A204.1 (cell line): ENCODE data around the gene CAMTA1.

ENCODE experiments used
- FAIRE-seq: peaks from 2 replicates; lab custom pipeline; 2012; peaks lifted over from hg19 to GRCh38; lab: Jason Lieb, UNC

The CAMTA1 gene

GRCh38 chr1:7560601-7561181 is 775.4 kb downstream of the CAMTA1 start:
- FAIRE-seq, result no peak

DNA sequence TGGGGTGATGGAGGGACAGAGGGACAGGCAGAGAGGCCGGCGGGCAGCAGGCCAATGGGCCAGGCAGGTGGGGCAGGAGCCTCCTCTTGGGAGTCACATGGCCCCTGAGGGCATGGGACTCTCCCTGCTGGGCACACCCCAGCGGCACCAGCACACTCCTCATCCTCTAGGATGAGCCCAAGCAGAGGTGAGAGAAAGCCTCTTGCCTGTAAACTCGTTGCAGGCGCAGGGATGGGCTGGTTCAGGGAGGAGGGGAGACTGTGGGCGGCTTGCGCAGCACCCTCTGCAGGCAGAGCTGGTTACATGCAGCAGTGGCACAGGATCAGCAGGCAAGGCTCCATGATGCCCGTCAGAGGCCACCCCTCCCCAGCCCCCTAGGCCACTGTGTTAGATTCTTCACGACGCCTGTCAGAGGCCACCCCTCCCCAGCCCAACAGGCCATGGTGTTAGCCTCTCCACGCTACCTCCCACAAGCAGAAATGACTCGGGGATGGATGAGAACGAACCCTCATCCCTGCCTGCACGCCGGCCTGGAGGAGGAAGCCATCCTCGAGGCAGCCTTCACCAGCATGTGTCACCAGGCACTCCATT is 776.2 kb downstream of the CAMTA1 start:
- FAIRE-seq, result no peak

- no peak for FAIRE-seq
These were observed 776.9 kb downstream of the CAMTA1 start for GRCh38 chr1:7561936-7562728.

DNA sequence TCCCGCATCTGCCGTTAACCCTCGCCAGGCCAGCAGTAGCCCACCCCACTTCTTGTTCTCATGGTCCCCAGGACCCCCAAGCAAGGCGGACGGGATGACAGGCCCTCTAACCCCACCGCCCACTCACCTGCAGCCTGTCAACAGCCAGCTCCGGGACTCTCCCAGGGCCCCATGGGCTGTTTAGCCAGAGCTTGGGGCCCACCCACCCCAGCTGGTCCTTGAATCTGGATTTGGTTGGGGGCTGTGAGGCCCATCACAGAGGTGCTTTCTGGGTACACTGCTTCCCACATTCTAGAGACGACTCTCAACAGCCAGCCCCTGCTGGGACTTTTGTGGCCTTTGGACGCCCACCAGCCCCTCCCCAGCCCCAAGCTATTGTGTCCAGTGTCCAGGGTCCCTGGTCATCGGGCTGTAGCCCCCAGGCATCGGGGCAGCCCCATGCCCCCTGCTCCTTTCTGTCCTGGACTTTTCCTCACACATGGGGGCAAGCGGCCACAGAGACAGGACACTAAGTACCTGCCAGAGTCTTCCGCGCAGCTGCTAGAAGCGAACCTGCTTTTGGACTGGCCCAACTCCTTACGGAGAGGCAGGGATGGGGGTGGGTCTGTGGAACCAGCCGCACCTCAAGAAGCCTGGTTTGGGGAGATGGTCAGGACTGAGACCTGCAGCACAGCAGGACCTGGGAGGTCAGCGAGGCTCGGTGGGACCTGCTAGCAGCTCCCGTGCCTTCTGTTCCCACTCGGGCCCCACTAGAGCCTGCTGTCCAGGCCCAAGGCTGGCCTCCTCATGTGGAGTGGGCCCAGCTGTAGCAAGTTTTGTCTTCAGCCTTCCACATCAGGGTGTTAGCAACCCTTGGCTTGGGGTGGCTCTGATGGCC is 777.7 kb downstream of the CAMTA1 start:
- no peak for FAIRE-seq

DNA sequence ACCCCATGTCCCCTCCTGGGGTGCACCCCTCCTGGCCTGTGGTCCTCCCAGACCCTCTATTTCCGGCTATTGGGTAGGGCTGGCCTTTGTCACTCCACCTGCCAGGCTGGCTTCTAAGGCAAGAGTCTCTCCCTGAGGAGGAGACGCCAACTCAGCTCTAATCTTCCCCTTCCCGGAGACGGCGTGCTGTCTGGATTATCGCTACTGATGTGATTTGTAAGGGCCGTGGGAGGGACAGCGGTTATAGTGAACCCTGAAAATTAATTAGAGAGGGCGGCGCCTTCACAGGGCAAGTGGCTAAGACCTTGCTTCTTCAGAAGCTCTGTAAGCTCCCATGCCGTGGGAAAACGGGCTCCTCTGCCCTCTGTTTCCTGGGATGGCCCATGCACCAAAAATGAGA is 778.9 kb downstream of the CAMTA1 start:
- FAIRE-seq, result no peak

- no peak for FAIRE-seq
These were observed 780.0 kb downstream of the CAMTA1 start for GRCh38 chr1:7565099-7565750.

DNA sequence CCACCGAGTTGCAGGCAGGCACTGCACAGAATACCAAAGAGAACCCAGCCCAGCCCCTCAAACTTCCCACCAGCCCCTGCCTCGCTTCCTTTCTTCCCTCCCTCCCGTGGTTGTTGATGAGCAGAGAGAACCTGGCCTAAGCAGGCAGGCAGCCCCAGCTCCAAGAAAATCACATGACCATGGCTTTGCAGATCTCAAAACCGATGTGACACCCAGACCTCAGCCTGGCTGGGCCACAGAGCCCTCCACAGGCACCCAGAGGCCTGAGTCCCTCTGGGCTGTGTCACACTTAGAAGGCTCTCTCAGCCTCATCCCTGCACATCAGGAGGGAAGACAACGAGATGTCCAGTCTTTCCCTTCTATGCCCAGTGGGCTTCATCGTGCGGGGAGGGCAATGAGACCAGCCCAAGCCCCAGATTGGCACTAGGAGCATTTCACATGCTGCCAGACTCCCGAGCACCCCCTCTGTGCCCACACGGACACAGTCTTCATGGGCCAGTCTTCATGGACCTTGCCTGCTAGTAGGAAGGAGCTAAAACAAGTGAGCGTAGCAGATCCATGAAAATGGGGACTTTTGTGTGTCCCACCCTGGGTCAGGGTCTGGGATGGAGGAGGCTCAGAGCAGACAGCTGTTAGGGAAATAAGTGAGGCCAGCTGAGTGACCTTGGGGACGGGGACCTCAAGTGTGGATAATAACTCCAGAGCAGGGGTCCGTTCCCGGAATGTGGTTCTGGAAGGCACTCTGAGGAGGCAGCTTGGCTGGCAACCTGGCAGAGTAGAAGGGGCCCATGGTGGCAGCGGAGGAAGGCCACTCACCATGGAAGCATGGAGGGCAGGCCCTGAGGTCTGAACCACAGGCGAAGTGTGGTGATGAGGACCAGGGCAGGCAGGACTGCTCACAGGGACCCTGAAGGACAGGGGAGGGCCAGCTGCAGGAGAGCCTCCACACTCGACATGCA is 781.4 kb downstream of the CAMTA1 start:
- no peak for FAIRE-seq

GRCh38 chr1:7567376-7567775 is 782.1 kb downstream of the CAMTA1 start:
- no peak for FAIRE-seq

GRCh38 chr1:7568053-7568452 is 782.8 kb downstream of the CAMTA1 start:
- no peak for FAIRE-seq

GRCh38 chr1:7568901-7569524 is 783.8 kb downstream of the CAMTA1 start:
- no peak for FAIRE-seq

DNA sequence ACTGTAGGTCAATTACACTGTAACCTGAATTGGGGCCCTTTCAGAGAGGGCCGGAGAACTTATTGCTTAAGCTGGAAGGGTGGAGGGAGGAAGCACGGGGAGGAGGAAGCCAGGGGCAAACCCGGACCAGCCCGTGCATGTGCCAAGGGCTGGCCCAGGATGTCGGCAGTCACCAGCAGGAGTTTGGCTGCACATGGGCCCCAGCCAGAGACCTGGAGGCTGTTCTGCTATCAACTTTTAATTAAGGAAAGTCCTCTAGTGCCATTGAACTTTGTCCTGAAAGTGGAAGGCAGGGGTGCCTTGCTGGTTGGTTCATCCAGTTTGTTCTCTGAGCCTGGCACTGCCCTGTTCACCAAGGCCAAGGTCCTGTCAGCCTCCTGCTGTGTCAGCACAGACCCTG is 785.1 kb downstream of the CAMTA1 start:
- FAIRE-seq, result no peak

GRCh38 chr1:7572654-7573152 is 787.4 kb downstream of the CAMTA1 start:
- no peak for FAIRE-seq

DNA sequence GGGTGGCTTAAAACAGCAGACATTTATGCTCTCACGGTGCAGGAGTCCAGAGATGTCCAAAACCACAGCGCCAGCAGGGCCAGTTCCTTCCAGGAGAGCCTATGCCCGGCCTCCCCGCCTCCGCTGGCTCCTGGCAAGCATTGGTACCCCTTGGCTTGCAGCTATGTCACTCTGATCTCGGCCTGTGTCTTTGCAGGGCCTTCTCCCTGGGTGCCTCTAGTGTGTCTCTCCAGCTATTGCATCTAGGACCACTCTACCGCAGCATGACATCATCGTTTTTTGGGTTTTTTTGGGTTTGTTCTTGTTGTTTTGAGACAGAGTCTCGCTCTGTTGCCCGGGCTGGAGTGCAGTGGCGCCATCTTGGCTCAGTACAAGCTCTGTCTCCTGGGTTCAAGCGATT is 788.2 kb downstream of the CAMTA1 start:
- FAIRE-seq, result no peak

DNA sequence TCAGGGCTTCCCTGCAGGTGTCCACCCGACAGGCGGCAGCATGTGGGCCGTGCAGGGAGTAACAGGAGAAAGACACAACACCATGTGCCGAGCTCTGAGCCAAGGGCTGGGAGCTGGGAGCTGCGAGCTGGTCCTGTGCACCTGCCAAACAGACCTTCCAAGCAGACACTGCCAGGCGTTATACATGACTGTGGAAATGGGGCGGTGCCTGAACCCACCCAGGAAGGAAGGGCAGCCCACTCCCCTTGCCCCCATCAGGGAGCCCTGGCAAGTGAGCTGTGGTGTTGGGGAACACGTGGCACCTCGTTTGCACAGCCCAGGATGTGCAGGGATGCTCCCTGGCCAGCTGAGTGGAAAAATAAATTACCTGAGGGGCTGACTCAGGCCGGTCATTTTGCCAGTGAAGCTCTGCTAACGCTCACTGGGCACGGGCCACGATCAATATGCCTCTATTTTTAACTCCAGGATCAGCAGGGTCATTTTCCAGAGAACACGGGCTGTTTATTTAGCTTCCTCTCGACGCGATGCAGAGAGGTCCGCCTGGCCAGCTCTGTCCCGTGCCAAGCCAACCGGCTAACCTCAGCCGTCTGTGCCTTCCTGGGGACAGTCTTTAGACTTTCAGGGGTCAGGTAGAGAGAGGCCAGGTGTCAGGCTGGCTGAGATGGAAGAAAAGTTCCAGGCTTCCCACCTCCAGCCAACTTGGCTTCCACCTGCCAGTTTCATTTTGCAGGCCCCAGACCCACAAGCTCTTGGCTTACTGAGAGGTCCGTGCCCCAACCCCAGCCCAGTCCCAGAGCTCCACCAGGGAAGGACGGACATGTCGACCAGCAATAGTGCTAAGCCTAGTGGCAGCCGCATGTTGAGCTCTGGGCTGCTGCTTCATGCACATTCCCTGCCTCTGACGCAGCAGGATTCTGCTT is 789.1 kb downstream of the CAMTA1 start:
- FAIRE-seq, result no peak

- no peak for FAIRE-seq
These were observed 789.8 kb downstream of the CAMTA1 start for GRCh38 chr1:7575041-7575400.

DNA sequence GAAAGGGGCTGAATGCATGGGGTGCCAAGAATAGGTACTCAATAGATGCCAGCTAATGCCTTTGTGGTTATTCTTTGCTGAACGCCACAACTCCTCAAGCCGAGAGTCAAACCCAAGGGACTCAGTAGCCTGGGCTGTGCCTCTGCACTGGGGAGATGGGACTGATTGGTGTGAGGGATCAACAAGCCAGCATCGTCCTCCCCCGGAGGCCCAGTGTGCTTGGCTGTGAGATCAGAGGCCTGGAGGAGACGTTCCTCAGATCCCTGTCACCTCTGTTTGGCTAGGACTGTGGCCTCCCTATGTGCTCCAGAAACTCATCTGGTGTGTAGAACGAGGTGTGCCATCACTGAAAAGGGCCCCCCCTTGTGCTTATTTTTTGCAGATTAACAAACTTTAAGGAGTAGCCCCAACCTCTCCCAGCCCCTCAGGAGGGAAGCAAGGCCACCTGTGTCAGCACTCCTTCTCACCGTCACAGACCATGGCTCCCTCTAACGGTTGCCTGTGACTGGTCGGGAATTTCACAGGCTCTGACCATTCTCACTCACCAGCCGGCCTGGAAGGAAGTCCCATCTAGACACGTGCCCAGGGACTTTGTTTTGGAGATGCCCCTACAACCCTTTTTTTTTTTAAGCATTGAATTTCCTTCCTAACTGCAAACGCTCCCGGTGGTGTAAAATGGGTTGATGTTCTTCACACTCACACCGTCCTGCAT is 791.8 kb downstream of the CAMTA1 start:
- no peak for FAIRE-seq

DNA sequence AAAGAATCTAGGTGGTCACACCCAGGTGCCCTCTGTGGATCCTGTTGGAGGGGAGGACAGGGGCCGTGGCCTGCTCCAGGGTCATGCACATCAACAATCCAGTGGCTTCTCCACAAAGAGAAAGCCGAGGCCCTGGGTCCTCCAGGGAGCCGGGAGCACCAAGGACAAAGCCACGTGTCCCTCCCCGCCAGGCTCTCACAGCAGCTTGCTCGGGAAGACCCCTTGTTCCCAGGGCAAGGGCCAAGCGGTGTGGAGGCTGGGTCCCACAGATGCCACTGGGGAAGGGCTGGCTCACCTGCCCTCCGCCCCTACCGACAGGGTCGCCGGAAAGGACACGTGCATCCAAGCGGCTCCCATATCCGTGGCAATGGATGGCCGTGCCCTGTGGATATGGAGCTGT is 793.0 kb downstream of the CAMTA1 start:
- no peak for FAIRE-seq

DNA sequence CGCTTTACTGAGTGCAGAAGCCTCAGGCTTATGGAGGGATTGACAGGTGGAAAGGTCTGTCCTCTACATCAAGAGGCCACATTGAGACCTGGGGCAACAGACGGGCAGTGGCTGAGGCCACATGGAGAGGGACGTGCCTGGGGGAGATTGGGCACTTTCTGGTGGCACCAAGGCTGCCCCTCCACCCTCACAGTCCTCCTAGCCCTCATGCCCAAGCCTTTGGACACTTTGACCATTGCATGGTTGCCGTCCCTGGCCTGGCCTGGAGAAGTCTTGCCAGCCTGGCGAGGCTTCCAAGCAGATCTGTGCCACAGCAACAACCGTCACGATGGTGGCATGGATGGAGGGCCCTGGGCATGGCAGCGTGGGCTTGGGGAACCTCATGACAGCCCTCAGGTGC is 793.8 kb downstream of the CAMTA1 start:
- no peak for FAIRE-seq
